Measurements from ENCODE around the gene ZNF428. TPM values are rescaled to one million over a fixed set of nuclear protein-coding genes. Genes with fewer than 3 reads are reported as not detected.

ZNF428 gene
- total RNA-seq, 1 donor from 2014 or later = 18.5 TPM

GRCh38 chr19:43644181-43644580, 24.8 kb upstream of the ZNF428 start:
- TF ChIP-seq CTCF (IDR thresholded peaks at IDR 0.05) = no peak
- TF ChIP-seq EZH2 (IDR thresholded peaks at IDR 0.05) = no peak
- no peak for TF ChIP-seq EZH2phosphoT487 (IDR thresholded peaks at IDR 0.05)
- H4K20me1 ChIP-seq (ENCODE audit: low read depth) = no peaks in the 10 kb centered on the region
- H3K4me2 ChIP-seq = no peak overlapping the region
- no peak overlapping the region for H3K27ac Mint-ChIP-seq
- peaks cover 2% of the 10 kb centered on the region for H3K9me3 Mint-ChIP-seq
- peaks cover 11% of the 10 kb centered on the region for H3K27me3 Mint-ChIP-seq (ENCODE audit: insufficient read depth, low read depth)
- no peak overlapping the region for H3K9ac ChIP-seq
- no peaks in the 10 kb centered on the region for H3K4me1 ChIP-seq
- no peak overlapping the region for H2AFZ ChIP-seq (replicated peaks)
- no peaks in the 10 kb centered on the region for H3K36me3 ChIP-seq
- peaks cover 17% of the 10 kb centered on the region for H3K36me3 Mint-ChIP-seq
- no peak overlapping the region for H3K4me3 Mint-ChIP-seq
- DNase-seq (ENCODE audit: low spot score) = no peak
- H3K4me3 ChIP-seq = no peak overlapping the region
- no peaks in the 10 kb centered on the region for H3K9me3 ChIP-seq (ENCODE audit: low read depth)
- peaks cover 7% of the 10 kb centered on the region for H3K4me1 Mint-ChIP-seq
- peaks cover 27% of the 10 kb centered on the region for H3K27me3 ChIP-seq
- H3F3A ChIP-seq (ENCODE audit: low read depth) = no peaks in the 10 kb centered on the region
- peaks cover under 1% of the 10 kb centered on the region for H3K79me2 ChIP-seq (ENCODE audit: low read depth)
- H3K27ac ChIP-seq = no peak overlapping the region

- H3K79me2 ChIP-seq (ENCODE audit: low read depth) = peaks cover 6% of the 10 kb centered on the region
- no peak overlapping the region for H3K4me3 ChIP-seq
- no peak for DNase-seq (ENCODE audit: low spot score)
- Mint-ChIP-seq H3K36me3 (peaks cover 14% of the 10 kb centered on the region), H3K27ac (no peak overlapping the region), H3K27me3 (ENCODE audit: insufficient read depth, low read depth) (peaks cover 17% of the 10 kb centered on the region), H3K9me3 (peaks cover 2% of the 10 kb centered on the region), H3K4me1 (peaks cover 15% of the 10 kb centered on the region), H3K4me3 (no peak overlapping the region)
- no peak overlapping the region for H3K27ac ChIP-seq
- H3K4me1 ChIP-seq = peaks cover 6% of the 10 kb centered on the region
- no peaks in the 10 kb centered on the region for H3K36me3 ChIP-seq
- H3K9ac ChIP-seq = no peak overlapping the region
- peaks cover 7% of the 10 kb centered on the region for H4K20me1 ChIP-seq (ENCODE audit: low read depth)
- H3F3A ChIP-seq (ENCODE audit: low read depth) = peaks cover 4% of the 10 kb centered on the region
- no peaks in the 10 kb centered on the region for H3K9me3 ChIP-seq (ENCODE audit: low read depth)
- no peak for TF ChIP-seq EZH2 (IDR thresholded peaks at IDR 0.05)
- TF ChIP-seq CTCF (IDR thresholded peaks at IDR 0.05) = no peak
- TF ChIP-seq EZH2phosphoT487 (IDR thresholded peaks at IDR 0.05) = no peak
- peaks cover 36% of the 10 kb centered on the region for H3K27me3 ChIP-seq
- no peak overlapping the region for H3K4me2 ChIP-seq
- H2AFZ ChIP-seq (replicated peaks) = no peak overlapping the region
These were observed 23.9 kb upstream of the ZNF428 start for GRCh38 chr19:43643326-43643725.

- TF ChIP-seq CTCF (IDR thresholded peaks at IDR 0.05) (no peak), EZH2 (IDR thresholded peaks at IDR 0.05) (no peak), EZH2phosphoT487 (IDR thresholded peaks at IDR 0.05) (no peak)
- no peak overlapping the region for H3K4me3 Mint-ChIP-seq
- H3K27ac Mint-ChIP-seq = no peak overlapping the region
- no peak for DNase-seq (ENCODE audit: low spot score)
- H3K9me3 Mint-ChIP-seq = peaks cover 2% of the 10 kb centered on the region
- peaks cover 4% of the 10 kb centered on the region for H3F3A ChIP-seq (ENCODE audit: low read depth)
- peaks cover 16% of the 10 kb centered on the region for H3K27me3 Mint-ChIP-seq (ENCODE audit: insufficient read depth, low read depth)
- H3K27me3 ChIP-seq = peaks cover 44% of the 10 kb centered on the region
- H3K36me3 Mint-ChIP-seq = peaks cover 11% of the 10 kb centered on the region
- H4K20me1 ChIP-seq (ENCODE audit: low read depth) = peaks cover 15% of the 10 kb centered on the region
- H3K4me1 ChIP-seq = peaks cover 6% of the 10 kb centered on the region
- peaks cover 23% of the 10 kb centered on the region for H3K4me1 Mint-ChIP-seq
- no peak overlapping the region for H3K9ac ChIP-seq
- H3K27ac ChIP-seq = no peak overlapping the region
- peaks cover 12% of the 10 kb centered on the region for H3K79me2 ChIP-seq (ENCODE audit: low read depth)
- H3K4me3 ChIP-seq = no peak overlapping the region
- H3K36me3 ChIP-seq = no peaks in the 10 kb centered on the region
- no peak overlapping the region for H3K4me2 ChIP-seq
- no peak overlapping the region for H2AFZ ChIP-seq (replicated peaks)
- H3K9me3 ChIP-seq (ENCODE audit: low read depth) = no peaks in the 10 kb centered on the region
These were observed 23.1 kb upstream of the ZNF428 start for GRCh38 chr19:43642531-43642930.

Data from neural progenitor cell (in vitro differentiated cells).